Stimulated activated CD8-positive, alpha-beta memory T cell treated with anti-CD3 and anti-CD28 coated beads, Interleukin-15, amount 100 ng/mL, for 1 hour (primary cell): ENCODE results near the gene CST9.

ENCODE experiments used
- DNase-seq: peaks from one replicate; pipeline ENCODE4 v3.0.0-alpha.2; 2020; ENCODE audit warnings: low read depth

CST9 gene, protein sequence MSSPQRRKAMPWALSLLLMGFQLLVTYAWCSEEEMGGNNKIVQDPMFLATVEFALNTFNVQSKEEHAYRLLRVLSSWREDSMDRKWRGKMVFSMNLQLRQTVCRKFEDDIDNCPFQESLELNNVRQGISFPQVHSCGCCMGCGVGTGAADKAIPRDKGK

DNA sequence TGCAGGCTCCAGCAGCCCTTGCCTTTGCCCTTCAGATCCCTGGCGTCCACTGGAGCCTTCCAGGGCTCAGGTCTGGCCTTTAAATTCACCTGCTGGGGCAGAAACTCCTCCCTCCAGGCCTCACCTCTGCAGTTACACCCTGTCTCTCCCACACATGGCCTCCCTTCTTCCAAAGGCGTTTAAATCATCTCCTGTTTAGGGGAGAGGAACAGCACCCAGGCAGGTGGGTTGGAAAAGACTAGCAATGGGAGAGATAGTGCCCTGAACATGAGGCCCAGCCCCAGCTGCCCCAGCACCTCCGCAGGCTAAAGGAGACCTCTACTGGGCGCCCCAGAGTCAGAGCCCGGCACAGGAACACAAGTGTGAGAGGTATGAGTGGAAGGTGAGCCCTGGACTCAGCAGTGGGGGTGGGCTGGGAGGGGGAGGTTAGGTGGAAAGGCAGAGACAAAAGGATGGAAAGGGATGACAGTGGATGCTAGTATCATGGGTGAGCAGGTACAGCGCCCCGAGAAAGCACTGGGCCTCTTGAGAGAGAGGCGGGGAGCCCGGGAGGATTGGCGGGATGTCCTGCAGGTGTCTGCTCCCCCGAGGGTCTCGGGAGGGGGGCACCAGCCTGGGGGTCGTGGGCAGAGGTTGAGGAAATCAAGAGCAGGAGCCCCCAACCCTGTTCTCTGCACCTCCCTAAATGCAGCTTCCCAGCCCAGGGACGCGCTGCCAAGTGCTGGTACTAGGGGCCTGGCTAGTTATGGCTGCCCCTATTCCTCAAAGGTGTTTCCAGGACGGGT lies at the start of gene CST9:
CST9 (minus strand) TSS at position 51 of the 785 bp plus-strand sequence. CDS start 53 bp downstream, outside the sequence.
- DNase-seq = no peak

DNA sequence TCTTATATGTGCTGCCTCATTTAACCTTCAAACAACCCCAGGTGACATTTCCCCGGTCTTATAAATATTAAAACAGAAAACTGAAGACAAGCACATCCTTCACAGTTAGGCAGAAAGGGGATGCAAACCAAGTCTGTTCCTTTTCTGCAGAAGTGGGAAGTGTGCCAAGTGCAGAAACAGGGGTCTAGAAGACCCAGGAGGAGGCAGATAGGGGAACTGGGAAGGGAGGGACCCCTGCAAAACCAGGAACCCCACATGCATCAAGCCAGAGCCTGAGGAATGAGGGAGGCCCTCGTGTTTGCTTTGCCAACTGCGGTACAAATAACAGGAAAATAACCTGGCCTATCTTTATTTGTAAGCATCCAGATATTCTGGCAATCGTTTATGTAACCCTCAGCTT lies 49.0 kb upstream of the CST9 start:
- DNase-seq = no peak

DNA sequence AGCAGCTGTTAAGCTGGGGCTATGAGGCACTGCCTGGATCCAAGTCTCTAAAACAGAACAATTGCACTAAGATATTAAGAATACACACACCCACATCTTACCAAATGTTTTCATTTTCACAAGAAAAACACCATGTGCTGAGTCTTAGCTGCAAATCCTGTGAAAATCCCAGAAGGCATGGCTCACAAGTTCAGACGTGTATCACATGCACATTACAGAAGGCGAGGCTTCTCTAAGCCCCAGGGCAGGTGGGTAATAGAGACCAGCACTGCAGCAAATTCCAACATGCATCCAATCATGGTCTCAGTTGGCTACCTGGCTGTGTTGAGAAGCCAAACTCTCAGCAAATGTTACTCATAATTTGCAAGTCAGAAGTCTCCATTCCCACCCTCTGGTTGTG lies 48.3 kb upstream of the CST9 start:
- DNase-seq = no peak

DNA sequence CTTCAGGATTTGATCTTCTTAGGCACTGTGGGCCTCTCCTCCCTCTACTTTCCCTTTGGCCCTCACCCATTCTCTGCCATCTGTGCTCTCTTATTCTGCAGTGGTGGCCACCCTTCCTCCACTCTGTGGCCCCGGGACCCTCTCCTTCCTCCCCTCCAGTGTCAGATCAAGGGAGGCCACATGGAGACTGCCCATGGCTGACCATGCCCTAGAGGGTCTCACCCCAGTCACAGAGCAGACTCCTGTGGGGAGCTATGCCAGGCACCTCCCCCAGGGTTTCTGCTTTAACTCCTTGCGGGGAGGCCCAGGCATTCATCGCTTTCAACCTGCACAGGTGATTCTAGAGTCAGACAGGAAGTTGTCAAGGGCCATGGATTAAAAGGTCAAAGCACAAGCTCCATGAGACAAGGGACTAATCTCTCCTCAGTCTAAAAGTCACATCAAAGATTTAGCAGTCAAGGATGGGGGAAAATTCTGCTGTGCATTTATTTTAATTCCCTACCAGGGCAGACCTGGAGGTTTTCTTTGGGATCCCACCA lies 47.8 kb upstream of the CST9 start:
- no peak for DNase-seq

DNA sequence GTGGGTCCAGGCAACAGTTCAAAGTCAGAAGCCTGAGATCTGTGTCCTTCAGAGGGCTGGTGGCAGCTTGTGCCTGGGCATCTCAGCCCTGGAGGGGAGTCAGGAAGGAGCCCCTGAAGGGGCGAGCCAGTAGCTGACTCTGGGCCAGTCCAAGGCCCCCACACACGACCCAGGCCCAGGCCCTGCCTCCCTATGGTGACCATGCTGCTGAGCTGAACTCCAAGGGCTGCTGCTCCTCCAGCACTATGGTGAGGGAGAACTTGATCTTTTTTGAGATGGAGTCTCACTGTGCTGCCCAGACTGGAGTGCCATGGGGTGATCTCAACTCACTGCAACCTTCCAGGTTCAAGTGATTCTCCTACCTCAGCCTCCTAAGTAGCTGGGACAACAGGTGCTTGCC lies 47.2 kb upstream of the CST9 start:
- DNase-seq = no peak

DNA sequence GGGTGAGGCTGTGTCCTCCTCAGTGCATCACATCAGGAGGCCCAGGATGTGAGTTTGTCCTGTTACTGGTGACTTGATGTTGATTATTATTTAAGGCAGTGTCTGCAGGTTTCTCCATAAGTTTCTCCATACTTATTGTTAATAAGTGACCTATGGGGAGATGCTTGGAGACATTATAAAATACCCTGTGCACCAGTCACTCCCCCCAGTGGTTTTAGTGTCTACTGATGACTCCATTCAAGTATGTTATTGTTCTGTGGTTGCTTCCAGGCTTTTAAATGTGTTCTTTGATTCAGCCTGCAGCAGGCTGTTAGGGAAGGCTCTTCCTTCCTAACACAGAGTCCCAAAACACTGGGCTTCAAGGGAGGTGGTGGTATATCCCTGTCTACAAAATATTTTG lies 46.7 kb upstream of the CST9 start:
- DNase-seq = no peak

DNA sequence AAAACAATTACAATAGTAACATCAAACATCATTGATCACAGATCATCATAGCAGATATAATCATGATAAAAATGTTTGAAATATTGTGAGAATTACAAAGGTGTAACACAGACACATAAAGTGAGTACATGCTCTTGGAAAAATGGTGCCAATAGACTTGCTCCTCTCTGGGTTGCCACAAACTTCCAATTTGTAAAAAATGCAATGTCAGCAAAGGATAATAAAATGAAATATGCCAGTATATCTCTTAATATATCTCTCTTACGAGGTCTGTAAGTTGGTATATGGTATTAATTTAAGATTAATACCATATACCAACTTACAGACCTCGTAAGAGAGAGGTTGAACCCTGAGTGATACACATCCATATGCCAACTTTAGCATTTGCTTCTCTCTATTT lies 45.4 kb upstream of the CST9 start:
- no peak for DNase-seq

DNA sequence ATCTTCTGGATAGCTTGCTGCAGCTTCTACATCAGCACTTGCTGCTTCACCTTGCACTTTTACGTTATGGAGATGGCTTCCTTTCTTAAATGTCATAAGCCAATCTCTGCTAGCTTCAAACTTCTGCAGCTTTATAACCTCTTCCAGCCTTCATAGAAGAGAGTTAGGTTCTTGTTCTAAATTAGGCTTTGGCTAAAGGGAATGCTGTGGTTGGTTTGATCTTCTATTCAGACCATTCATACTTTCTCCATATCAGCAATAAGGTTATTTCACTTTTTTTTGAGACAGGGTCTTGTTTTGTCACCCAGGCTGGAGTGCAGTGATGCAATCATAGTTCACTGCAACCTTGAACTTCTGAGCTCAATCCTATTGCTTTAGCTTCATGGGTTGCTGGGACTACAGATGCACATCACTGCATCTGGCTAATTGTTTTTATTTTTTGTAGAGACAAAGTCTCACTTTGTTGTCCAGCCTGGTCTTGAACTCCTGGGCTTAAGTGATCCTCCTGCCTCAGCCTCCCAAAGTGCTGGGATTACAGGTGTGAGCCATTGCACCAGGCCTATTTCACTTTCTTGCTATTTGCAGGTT lies 44.2 kb upstream of the CST9 start:
- no peak for DNase-seq

DNA sequence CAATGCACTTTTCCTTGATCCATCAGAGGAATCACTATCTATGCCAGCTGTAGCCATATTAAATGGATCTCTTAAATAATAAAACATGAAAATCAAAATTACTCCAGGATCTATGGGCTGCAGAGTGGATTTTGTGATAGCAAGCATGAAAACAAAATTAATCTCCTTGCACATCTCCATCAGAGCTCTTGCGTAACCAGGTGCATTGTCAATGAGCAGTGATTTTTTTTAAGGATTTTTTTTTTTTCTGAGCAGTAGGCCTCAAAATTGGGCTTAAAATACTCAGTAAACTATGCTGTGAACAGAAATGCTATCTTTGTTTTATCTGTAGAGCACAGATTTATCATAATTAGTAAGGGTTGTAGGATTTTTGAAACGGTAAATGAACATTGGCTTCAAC lies 43.5 kb upstream of the CST9 start:
- DNase-seq = no peak

DNA sequence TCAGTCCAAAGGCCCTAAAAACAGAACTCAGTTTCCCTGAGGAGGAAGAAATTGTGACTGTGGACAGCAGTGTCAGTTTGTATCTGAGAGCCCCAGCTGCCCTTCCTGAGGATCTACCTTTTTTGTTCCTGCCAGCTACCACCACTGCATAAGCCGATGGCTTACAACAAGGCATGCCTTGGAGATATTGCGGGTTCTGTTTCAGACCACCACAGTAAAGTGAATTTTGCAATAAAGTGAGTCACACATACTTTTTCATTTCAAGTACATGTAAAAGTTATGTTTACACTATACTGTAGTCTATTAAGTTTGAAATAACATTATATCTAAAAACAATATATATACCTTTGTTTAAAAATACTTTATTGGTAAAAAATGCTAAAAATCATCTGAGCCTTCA lies 41.6 kb upstream of the CST9 start:
- DNase-seq = no peak

DNA sequence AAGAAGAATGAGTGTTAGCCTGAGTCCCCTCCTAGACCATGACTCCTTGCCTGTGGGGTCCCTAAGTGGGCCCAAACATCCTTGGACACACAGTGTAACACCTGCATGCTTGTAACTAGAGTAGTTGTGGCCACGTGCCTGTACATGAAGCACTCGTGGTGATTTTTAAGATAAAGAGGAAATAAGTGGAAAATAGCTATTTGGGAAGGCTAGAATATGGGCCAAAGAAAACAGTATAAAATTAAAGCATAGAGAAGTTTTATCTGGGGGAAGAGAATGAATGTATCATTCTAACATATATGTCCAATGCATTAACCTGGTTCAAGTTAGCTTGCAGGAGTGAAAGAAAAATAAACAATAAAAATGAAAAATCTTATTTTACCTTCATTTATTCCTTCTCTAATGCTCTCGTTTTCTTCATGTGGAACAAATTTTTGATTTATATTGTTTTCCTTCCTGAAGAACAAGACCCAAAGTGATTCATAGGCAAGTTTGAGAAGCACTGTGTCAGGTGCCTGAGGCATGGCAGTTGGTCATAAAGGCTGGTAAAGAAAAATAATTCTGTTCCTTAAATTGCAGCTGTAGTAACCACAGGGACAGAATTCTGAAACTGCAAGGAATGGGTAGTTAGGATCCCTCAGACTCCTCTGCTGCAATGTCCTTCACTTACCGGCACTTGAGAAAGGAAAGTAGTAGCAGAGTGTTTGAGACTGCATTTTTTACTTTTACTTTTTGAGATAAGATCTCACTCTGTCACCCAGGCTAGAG lies 40.6 kb upstream of the CST9 start:
- no peak for DNase-seq

DNA sequence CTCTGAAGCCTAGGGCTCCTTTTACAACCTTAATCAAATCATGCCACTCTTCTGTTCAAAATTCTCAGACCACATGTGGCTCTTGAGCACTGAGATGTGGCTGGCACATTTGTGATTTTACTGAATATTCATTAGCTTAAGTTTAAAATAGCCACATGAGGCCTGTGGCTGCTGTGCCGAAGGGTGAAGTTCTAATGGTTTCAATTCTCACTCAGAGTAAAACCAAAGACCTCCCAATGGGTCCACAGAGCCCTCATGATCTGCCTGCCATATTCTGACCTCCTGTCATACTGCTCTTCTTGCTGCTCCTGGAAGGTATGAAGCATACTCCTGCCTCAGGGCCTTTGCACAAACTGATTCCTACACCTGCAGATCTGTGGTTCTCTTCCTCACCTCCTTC lies 39.9 kb upstream of the CST9 start:
- no peak for DNase-seq

DNA sequence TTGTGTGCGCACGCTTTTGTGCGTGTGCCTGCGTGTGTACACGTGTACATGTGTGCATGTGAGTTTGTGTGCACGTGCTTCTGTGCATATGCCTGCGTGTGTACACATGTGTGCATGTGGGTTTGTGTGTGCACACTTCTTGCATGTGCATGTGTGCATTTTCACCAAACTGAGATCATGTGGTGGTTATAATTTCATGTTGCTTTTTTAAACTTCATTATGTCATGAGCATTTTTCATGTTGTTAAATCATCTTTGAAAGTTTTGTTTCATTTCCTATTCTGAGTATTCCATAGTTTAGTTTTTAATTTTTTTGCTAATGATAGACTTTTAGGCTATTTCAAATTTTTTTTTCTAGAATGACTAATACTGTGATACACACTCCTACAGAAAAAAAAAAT lies 38.4 kb upstream of the CST9 start:
- DNase-seq = no peak

DNA sequence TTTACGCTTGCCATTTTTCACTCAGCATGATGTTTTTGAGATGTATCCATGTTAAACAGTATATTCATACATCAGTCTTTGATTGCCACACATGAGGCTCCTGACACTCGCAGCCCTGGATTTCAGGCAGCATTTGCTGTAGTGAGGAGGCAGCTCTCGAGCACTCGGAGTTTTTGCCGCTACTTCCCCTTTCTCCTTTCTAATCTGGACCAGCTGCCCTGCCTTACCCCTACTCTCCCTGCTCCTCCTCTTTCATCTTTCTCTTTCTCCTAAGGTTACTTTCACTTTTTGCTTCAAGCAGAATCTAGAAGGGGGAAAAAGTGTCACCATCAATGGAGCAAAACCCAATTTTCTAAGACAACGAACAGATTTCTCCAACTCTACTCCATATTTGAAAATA lies 37.9 kb upstream of the CST9 start:
- DNase-seq = no peak

DNA sequence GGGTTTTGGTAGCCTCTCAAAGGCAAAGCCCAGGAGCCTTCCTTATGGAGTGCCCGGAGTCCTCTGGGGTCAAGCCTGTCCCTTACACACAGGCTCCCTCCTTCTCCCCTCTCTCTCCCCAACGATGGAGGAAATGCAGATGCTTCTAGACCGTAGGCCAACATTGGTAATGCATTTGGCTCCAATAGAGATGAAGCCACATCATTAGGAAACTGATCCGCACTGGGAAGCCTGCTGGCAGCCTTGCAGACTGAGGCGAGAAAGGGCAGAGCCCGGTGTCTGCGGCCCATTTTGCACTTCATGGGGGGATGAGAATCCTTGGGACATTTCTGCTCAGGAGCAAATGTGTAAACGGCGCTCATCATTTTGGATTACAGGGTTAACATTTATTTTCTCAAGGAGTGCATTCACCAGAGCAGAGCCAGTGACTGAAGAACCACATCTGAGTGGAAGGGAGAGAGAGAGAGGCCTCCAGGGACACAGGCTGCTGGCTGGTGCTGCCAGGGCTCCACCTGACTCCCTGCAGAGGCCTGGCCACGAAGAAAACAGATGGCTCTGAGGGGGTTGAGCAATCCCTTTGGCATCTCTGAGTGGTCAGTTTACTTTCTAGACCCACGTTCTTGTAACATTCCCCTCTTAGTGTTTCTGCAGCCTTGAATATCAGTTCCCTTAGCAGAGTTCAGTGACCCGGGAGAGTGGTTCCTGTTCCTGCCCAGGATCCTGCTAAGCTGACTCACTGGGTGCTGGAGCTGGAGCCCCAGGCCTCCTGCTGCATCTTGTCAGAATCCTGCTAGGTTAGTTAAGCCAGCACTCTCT lies 36.4 kb upstream of the CST9 start:
- no peak for DNase-seq

DNA sequence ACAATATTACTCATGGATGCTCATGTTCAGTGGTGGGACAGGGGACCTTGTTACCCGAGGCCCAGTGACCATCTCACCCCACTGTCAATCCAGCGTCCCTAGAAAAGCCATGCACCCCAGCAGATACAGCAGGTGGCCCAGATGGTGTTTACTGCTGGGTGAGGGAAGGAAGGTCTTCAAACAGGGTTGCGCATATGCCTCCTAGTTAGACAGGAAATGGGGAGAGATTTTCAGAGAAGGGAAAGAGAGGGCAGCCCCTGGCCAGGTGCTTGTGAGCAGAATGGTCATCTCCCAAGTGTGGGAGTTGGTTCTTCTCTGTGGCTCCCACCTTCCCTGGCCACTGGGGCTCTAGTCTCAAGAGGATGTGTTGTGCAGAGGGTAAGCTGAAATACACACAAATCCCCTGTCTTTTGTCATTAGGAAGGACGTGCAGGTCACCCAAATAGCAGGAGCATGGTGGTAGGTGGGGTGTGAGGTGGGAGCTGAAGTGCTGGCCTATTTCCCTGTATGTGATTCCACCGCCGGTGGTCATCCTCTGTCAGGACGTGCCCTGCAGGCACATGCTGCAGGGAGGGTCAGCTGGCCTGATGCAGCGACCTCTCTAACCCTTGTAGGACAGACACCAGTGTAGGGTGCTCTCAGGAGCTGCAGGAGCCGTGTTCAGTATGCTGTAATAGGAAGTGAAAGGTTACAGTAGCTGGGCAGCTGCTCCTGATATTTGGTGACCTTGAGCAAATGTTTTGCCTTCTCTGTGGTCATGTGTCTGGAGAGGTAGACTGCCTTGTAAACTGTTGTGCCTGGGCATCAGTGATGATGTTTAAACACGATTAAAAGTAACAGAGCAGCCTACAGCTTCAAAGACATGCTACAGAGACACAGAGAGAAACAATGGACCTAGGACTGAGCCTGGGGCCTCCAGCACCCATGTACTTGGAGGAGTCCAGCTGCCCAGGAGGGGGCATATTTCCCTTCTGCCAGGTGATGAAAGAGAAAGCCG lies 35.3 kb upstream of the CST9 start:
- no peak for DNase-seq

DNA sequence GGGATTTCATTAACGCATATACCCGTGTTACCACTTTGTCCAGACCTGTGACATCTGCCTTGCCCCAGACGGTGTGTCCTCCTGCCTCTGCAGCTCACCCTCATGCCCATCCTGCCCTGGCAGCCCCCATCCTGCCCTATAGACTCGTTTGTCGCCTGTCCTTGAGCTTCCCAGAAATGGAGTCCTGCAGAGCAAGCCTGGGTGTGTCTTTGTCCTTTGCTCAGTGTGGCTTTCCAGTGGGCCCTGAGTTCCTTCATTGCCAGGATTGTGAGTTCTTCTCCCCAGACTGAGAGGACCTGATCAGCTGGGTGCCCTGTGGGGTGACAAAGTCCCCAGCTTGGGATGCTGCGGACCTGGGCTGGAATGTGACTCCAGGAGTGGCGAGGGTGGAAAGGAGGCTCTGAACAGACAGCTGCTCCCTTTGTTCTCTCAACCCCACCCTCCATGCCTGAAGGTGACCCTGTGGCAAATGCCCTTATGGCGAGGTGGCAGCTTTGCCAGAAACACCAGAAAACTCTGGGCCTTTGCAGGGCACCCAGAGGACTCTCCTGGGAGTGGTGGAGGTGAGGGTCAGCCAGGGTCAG lies 34.4 kb upstream of the CST9 start:
- DNase-seq = no peak

DNA sequence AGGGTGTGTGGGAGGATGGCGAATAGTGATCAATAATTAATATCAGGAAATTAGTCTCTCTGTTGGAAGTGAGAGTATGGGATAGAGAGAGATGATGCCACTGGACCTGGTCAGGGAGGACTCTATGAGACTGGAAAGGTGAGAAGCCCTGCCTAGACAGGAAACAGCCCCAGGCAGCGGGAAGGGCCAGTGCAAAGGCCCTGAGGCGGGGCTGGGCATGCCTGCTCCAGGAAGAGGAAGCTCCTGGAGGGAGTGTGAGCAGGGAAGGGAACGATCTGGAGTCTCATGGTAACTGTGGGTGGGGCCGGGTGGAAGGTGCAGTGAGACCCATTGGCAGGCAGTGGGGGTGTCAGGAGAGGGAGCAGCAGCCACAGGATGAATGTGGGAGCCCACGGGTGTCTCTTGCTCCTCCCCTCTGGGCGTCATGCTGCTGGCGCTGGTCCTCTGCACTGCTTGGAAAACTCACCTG lies 33.8 kb upstream of the CST9 start:
- no peak for DNase-seq

DNA sequence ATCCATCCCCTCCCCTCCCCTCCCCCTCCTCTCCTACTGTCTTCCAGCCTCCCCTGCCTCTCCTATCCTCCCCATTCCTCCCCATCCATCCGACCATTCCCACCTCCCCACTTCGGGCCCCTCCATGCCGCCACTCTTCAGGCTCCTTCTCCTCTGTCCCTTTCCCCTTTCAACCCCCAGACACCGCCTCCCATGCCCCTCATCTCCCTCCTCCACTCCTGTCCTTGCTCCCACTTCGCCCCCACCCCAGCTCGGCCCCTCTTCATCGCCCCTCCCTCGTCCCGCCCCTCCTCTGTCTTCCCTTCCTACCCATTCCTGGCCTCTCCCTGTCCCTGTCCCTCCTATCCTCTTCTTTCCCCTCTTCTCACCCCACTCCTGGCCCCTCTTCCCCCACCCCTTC lies 32.6 kb upstream of the CST9 start:
- DNase-seq = no peak
